Panc1 (cell line): ENCODE measurements around the gene TMTC2. TPM values are rescaled to one million over a fixed set of nuclear protein-coding genes. Genes with fewer than 3 reads are reported as not detected.

Source experiments
- ATAC-seq: fragments of 200-7000 bp; cut with Tn5 transposase; 2 replicates; pipeline ENCODE4 v1.9.1; 2020; ENCODE audit warnings: mild to moderate bottlenecking, moderate library complexity
- BruUV-seq: library from RNA; stranded (reverse); fragments of 400-500 nt; replicated peaks from 2 replicates; lab custom pipeline; 2021; lab: Mats Ljungman, UMichigan
- CTCF ChIA-PET: fragments of 300-600 bp; sonication (Branson Sonifier 250); formaldehyde crosslinking; loops from one replicate; lab custom pipeline; 2022; ENCODE audit warnings: antibody characterized with exemption; lab: Charles Lee
- POLR2A ChIA-PET: fragments of 300-600 bp; sonication (Branson Sonifier 250); formaldehyde crosslinking; loops from one replicate; lab custom pipeline; 2022; ENCODE audit warnings: antibody characterized with exemption; lab: Charles Lee
- DNase-seq: peaks from one replicate; pipeline ENCODE4 v3.0.0-alpha.2; 2010; ENCODE audit warnings: low read depth, low spot score
- H3K27ac ChIP-seq: 2 replicates; pipeline ENCODE4 v1.5.1; 2011; ENCODE audit warnings: mild to moderate bottlenecking, low read length, inconsistent platforms
- H3K27me3 ChIP-seq: fragments of 200-500 bp; sonication (Bioruptor generic); 2 replicates; pipeline ENCODE4 v1.6.0; 2014; ENCODE audit warnings: low read length, inconsistent platforms; ENCODE audit not compliant: control insufficient read depth, insufficient read depth
- H3K36me3 ChIP-seq: fragments of 200-500 bp; sonication (Bioruptor generic); 2 replicates; pipeline ENCODE4 v1.5.1; 2014; ENCODE audit warnings: inconsistent platforms, mild to moderate bottlenecking, low read length, moderate library complexity; ENCODE audit not compliant: control insufficient read depth, insufficient read depth
- H3K4me1 ChIP-seq: 2 replicates; pipeline ENCODE4 v1.5.1; 2011; ENCODE audit warnings: inconsistent platforms, mild to moderate bottlenecking, low read length, moderate library complexity; ENCODE audit not compliant: control insufficient read depth, insufficient read depth
- H3K4me3 ChIP-seq, 2 experiments: 2 replicates each; pipeline ENCODE4 v1.5.1; 2011 to 2012; ENCODE audit warnings: low read depth in 2 of 2, low read length in 2 of 2, mild to moderate bottlenecking in 2 of 2, inconsistent platforms in 1 of 2, moderate library complexity in 1 of 2
- H3K9me3 ChIP-seq: fragments of 200-500 bp; sonication (Bioruptor generic); 2 replicates; pipeline ENCODE4 v1.5.1; 2014; ENCODE audit warnings: low read depth, mild to moderate bottlenecking, inconsistent platforms, low read length, moderate library complexity; ENCODE audit not compliant: control insufficient read depth, insufficient read depth
- CTCF ChIP-seq: fragments of 450-650 bp; IDR thresholded peaks from 2 replicates; pipeline ENCODE4 v1.5.1; 2017; ENCODE audit warnings: mild to moderate bottlenecking
- POLR2AphosphoS5 ChIP-seq: IDR thresholded peaks from 2 replicates; pipeline ENCODE4 v1.6.1; 2012; ENCODE audit warnings: mild to moderate bottlenecking, low read depth, low read length, moderate library complexity
- REST ChIP-seq, 2 experiments: IDR thresholded peaks; 2 replicates each; pipeline ENCODE4 v1.6.1; 2011 to 2012; ENCODE audit warnings: low read depth in 2 of 2, control low read depth in 1 of 2, low read length in 1 of 2, mild to moderate bottlenecking in 1 of 2, moderate library complexity in 1 of 2; ENCODE audit not compliant: insufficient read depth in 1 of 2
- SIN3A ChIP-seq: IDR thresholded peaks from 2 replicates; pipeline ENCODE4 v1.6.1; 2012; ENCODE audit warnings: low read depth, mild to moderate bottlenecking, low read length, moderate library complexity, borderline replicate concordance; ENCODE audit not compliant: insufficient read depth
- TCF7L2 ChIP-seq: IDR thresholded peaks from 2 replicates; pipeline ENCODE4 v1.6.1; 2011; ENCODE audit warnings: mild to moderate bottlenecking, low read depth, low read length, inconsistent platforms
- in situ Hi-C: cut with HindIII; loops from 2 replicates; pipeline ENCODE4 v1.10.0; 2016; ENCODE audit warnings: low sequenced_read_pairs, low pct_unique_long_range_greater_than_20kb
- intact Hi-C: fragments of 100-400 bp; cut with micrococcal nuclease; formaldehyde crosslinking; loops from one replicate; pipeline ENCODE4 v1.10.0; 2022; ENCODE audit not compliant: unreplicated experiment
- total RNA-seq: library from RNA; stranded (reverse); gene quantifications from one replicate; pipeline ENCODE4 v1.2.1, GENCODE V29; 2021; ENCODE audit not compliant: unreplicated experiment

The TMTC2 gene
- total RNA-seq, 1 experiment from 2014 or later = 5.7 TPM

- in situ Hi-C loops = no loop called here
- ATAC-seq = no peak
- CTCF ChIA-PET = no interaction called here
Observed at GRCh38 chr12:82858534-82858917, 171.8 kb downstream of the TMTC2 start.

GRCh38 chr12:82862069-82862841 lies 175.5 kb downstream of the TMTC2 start:
- H3K27me3 ChIP-seq = no peaks in the 10 kb centered on the region
- no peaks in the 10 kb centered on the region for H3K4me1 ChIP-seq
- H3K4me3 ChIP-seq = no peak overlapping the region
- ChIA-PET POLR2A (no interaction called here), CTCF (no interaction called here)
- ATAC-seq (no peak), DNase-seq (no peak)
- no peaks in the 10 kb centered on the region for H3K36me3 ChIP-seq
- no peaks in the 10 kb centered on the region for H3K9me3 ChIP-seq
- no peak for TF ChIP-seq REST (IDR thresholded peaks at IDR 0.05; ENCODE audit: insufficient read depth in 1 of 2, low read depth in 2 of 2, low read length in 1 of 2)
- TF ChIP-seq SIN3A = no peak
- TF ChIP-seq TCF7L2 = no peak
- TF ChIP-seq CTCF = no peak
- no peak for TF ChIP-seq POLR2AphosphoS5
- intact Hi-C loops = no loop called here
- no peak overlapping the region for H3K27ac ChIP-seq
- in situ Hi-C loops = no loop called here
- no TSS peak for BruUV-seq

More at GRCh38 chr12:82858534-82858917, 171.8 kb downstream of the TMTC2 start:
- TF ChIP-seq SIN3A = no peak
- TF ChIP-seq POLR2AphosphoS5 = no peak
- no peak for TF ChIP-seq REST (IDR thresholded peaks at IDR 0.05; ENCODE audit: insufficient read depth in 1 of 2, low read depth in 2 of 2, low read length in 1 of 2)
- no peak for TF ChIP-seq CTCF
- TF ChIP-seq TCF7L2 = no peak
- H3K36me3 ChIP-seq = no peaks in the 10 kb centered on the region
- H3K4me1 ChIP-seq = no peaks in the 10 kb centered on the region
- H3K27ac ChIP-seq = no peak overlapping the region
- no peaks in the 10 kb centered on the region for H3K27me3 ChIP-seq
- BruUV-seq = no TSS peak
- POLR2A ChIA-PET = no interaction called here
- intact Hi-C loops = no loop called here
- H3K9me3 ChIP-seq = no peaks in the 10 kb centered on the region
- no peak overlapping the region for H3K4me3 ChIP-seq
- no peak for DNase-seq
